Myometrial cell (primary cell): Measurements from ENCODE around the gene RPL27. TPM values are rescaled to one million over a fixed set of nuclear protein-coding genes. Genes with fewer than 3 reads are reported as not detected.

Experiments
- total RNA-seq: library from RNA; depleted of rRNA; stranded (reverse); fragments of >200 nt; gene quantifications from 2 replicates; pipeline ENCODE4 v1.2.3, GENCODE V29; 2015

The RPL27 gene
- 1,299 and 1,434 TPM in 2 replicates for total RNA-seq

GRCh38 chr17:42997984-42998938, at the start of gene RPL27:
TSS of gene RPL27 (plus strand) at chr17:42998419. CDS start at chr17:42998751, 332 bp downstream.

GRCh38 chr17:42964161-42964932, 33.9 kb upstream of the RPL27 start, which contains the start of gene AARSD1:
TSS of gene AARSD1 (minus strand) at chr17:42964454. CDS start at chr17:42964440, 14 bp downstream.

GRCh38 chr17:42979511-42980273, 18.5 kb upstream of the RPL27 start, which contains the start of gene PTGES3L:
TSS of gene PTGES3L (minus strand) at chr17:42980080. CDS start at chr17:42980053, 27 bp downstream.

GRCh38 chr17:42980274-42980765, 17.9 kb upstream of the RPL27 start, which contains the start of gene RUNDC1:
TSS of gene RUNDC1 (plus strand) at chr17:42980565. CDS start at chr17:42980577, 12 bp downstream.

DNA sequence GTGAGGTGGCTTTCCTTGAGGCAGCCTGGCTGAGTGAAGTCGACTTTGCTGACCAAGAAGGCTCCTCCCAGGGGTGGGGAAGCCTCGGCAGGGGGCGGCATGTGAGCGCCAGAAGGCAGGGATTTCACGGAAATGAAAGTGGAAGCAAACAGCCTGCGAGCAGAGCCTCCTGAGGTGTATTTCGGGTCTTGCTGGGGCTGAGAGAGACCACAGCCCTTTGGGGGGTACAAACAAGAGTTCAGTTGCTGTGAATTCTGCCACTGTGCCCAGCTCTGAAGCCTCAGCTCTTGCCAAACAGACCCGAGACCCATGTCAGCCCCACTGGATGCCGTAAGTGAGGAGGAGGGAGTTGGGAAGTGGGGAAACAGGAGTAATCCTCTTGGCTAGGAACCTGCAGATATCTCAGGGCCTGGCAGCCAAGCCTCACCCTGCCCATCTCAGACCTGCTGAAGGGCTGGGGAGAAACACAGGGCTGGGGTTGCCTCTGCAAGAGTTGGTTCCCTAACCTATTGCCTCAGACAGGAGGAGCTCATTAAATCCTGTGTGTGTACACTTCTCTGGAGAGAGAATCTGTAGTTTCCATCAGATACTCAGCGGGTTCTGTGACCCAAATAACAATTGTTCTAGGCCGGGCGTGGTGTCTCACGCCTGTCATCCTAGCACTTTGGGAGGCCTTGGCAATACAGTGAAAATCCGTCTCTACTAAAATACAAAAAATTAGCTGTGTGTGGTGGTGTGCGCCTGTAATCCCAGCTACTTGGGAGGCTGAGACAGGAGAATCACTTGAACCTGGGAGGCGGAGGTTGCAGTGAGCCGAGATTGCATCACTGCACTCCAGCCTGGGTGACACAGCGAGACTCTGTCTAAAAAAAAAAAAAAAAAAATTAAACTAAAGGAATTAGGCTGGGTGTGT, 8.7 kb downstream of the RPL27 start, which contains the start of gene IFI35:
Gene IFI35 (plus strand): TSS at position 146 of the 913 bp plus-strand sequence. CDS start 164 bp downstream, at position 310.

DNA sequence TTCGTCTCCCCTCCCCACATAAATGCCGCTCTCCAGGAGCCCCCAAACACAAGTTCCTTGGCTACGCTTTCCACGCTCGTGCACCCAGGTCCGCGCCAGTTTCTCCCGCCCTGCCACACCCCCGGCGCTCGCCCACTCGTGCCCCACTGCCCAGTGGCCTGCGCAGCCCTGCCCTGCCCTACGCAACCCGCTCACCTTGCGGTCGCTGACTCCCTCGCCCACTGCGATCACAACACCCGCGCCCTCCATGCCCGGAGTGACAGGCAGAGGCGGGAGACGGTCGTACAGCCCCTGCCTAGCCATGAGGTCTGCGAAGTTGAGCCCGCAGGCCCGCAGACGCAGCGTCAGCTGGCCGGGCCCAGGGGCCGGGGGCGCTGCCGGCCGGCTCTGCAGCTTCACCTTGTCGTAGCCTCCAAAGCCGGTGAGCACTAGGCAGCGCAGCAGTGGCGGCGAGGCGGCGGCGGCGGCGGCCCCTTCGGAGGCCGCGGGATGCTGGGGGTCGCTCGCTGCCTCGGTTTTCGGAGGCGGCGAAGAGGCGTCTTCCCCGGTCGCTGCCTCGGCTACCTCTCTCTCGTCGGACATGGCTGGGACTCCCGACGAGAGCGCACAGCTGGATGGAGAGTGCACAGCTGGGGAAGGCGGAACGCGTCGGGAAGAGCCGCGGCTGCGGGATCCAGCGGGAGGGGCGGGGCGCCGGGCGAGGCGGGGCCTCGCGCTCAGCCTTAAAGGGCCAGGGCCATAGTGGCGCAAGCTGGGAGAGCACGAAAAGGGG, 23.7 kb downstream of the RPL27 start, which contains the start of gene VAT1:
Gene VAT1 (minus strand): TSS at position 645 of the 772 bp plus-strand sequence. CDS start 63 bp downstream, at position 582.

GRCh38 chr17:43024407-43025289, 26.4 kb downstream of the RPL27 start, which contains the start of gene RND2:
TSS of gene RND2 (plus strand) at chr17:43025231. CDS start at chr17:43025348, 117 bp downstream.

Other genes with a start within 250 kb of the RPL27 start
- 1.9 and 5.5 TPM in 2 replicates for gene RAMP2, start 237.2 kb upstream of the RPL27 start, total RNA-seq
- 128 and 142 TPM in 2 replicates for gene VPS25, start 225.0 kb upstream of the RPL27 start, total RNA-seq
- 12.7 and 13.6 TPM in 2 replicates for gene WNK4, start 217.8 kb upstream of the RPL27 start, total RNA-seq
- 60.8 and 72.4 TPM in 2 replicates for gene COA3, start 199.7 kb upstream of the RPL27 start, total RNA-seq
- gene CNTD1, start 199.6 kb upstream of the RPL27 start, total RNA-seq = 0.58 TPM in 1 of 2 replicates, not detected in the other
- 69.2 and 128 TPM in 2 replicates for gene BECN1, start 174.1 kb upstream of the RPL27 start, total RNA-seq
- gene PSME3, start 165.0 kb upstream of the RPL27 start, total RNA-seq = 85.0 and 123 TPM in 2 replicates
- gene AOC2, start 153.8 kb upstream of the RPL27 start, total RNA-seq = under 0.01 and 0.29 TPM in 2 replicates
- not detected in 2 replicates for gene AOC3, start 147.2 kb upstream of the RPL27 start, total RNA-seq
- not detected in 2 replicates for gene G6PC1, start 97.6 kb upstream of the RPL27 start, total RNA-seq
- gene AARSD1, start 34.0 kb upstream of the RPL27 start, total RNA-seq = 25.4 and 39.0 TPM in 2 replicates
- gene PTGES3L, start 18.3 kb upstream of the RPL27 start, total RNA-seq = 0.29 and 1.4 TPM in 2 replicates
- gene RUNDC1, start 17.9 kb upstream of the RPL27 start, total RNA-seq = 6.0 and 8.1 TPM in 2 replicates
- gene IFI35, start 8.4 kb downstream of the RPL27 start, total RNA-seq = 50.7 and 79.6 TPM in 2 replicates
- gene VAT1, start 24.0 kb downstream of the RPL27 start, total RNA-seq = 161 and 164 TPM in 2 replicates
- gene RND2, start 26.8 kb downstream of the RPL27 start, total RNA-seq = 0.71 and 1.2 TPM in 2 replicates
- 20.2 and 22.5 TPM in 2 replicates for gene BRCA1, start 126.9 kb downstream of the RPL27 start, total RNA-seq
- gene NBR1, start 172.8 kb downstream of the RPL27 start, total RNA-seq = 68.6 and 87.7 TPM in 2 replicates
- 7.1 and 7.5 TPM in 2 replicates for gene TMEM106A, start 213.5 kb downstream of the RPL27 start, total RNA-seq
- not detected in 2 replicates for gene CCDC200, start 230.2 kb downstream of the RPL27 start, total RNA-seq
- gene RNU2-1, start 235.6 kb downstream of the RPL27 start, total RNA-seq = not detected in 2 replicates